ENCODE measurements around the gene ATF4.

The ATF4 gene

DNA sequence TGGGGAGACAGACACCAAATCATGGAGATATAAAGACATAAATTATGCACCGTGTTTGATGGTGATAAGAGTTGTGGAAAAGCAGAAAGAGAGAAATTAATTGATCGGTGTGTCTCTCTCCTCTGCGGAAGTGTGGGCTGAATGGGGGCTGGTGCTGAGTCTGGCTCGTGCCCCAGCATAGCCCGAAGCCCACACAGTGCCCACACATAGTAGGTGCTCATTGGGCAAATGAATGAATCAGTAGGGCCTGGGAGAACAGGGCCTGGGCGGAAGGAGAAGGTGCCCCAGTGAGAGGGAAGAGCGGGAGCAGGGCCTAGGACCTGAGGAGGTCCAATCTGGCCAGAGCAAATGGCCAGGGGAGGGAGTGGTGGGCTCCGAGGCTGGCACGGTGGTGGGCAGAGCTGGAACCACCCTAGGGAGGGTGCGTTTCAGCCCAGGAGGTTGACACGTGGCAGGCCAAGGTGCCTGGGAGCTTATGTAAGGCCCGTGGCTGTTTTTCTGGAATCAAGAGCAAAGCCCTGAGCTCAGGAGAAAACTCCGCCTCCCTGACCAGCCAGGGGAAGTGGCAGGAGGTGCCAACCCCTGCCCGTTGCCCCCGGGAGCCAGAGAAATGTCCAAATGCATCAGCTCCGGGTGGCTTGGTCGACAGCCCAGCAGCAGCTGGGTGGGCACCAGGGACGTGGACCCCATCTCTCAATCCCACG lies 48.1 kb downstream of the ATF4 start:
- Histone ChIP-seq H3K4me3 (replicated peaks; ENCODE audit: low read depth, low read length) (no peak overlapping the region), H3K27me3 (replicated peaks; ENCODE audit: control insufficient read depth, insufficient read depth, low read length) (no peaks in the 10 kb centered on the region; the same call in none of the 2 replicates), H3K36me3 (ENCODE audit: control insufficient read depth, insufficient read depth, low read length) (no peaks in the 10 kb centered on the region)
- no peak for DNase-seq (ENCODE audit: extremely low read depth, insufficient read length)
- TF ChIP-seq, protein P1, sequence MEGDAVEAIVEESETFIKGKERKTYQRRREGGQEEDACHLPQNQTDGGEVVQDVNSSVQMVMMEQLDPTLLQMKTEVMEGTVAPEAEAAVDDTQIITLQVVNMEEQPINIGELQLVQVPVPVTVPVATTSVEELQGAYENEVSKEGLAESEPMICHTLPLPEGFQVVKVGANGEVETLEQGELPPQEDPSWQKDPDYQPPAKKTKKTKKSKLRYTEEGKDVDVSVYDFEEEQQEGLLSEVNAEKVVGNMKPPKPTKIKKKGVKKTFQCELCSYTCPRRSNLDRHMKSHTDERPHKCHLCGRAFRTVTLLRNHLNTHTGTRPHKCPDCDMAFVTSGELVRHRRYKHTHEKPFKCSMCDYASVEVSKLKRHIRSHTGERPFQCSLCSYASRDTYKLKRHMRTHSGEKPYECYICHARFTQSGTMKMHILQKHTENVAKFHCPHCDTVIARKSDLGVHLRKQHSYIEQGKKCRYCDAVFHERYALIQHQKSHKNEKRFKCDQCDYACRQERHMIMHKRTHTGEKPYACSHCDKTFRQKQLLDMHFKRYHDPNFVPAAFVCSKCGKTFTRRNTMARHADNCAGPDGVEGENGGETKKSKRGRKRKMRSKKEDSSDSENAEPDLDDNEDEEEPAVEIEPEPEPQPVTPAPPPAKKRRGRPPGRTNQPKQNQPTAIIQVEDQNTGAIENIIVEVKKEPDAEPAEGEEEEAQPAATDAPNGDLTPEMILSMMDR (IDR thresholded peaks at IDR 0.05; ENCODE audit: insufficient read depth, low read length, poor library complexity, severe bottlenecking) = no peak

DNA sequence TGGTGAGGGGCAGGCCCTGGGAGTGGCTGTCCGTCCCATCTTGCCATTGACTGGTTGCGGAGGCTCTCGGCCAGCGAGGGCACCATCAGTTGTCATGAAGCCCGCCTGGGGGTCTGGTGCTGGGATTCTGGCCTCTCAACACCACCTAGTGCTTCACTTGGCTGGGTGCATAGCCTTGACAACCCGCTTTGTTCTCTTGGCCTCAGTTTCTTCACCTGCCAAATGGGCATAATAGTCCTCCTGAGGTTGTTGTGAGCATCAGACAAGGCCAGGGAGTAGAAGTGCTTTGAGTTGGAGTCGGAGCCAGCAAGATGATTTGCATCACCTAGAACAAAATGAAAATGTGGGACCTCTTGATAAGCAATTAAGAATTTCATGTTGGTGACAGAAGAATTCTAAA lies 48.7 kb downstream of the ATF4 start:
- H3K4me3 ChIP-seq (replicated peaks; ENCODE audit: low read depth, low read length) = no peak overlapping the region
- no peaks in the 10 kb centered on the region; the same call in none of the 2 replicates for H3K27me3 ChIP-seq (replicated peaks; ENCODE audit: control insufficient read depth, insufficient read depth, low read length)
- DNase-seq (ENCODE audit: extremely low read depth, insufficient read length) = no peak
- TF ChIP-seq, protein P1 (IDR thresholded peaks at IDR 0.05; ENCODE audit: insufficient read depth, low read length, poor library complexity, severe bottlenecking) = no peak
- H3K36me3 ChIP-seq (ENCODE audit: control insufficient read depth, insufficient read depth, low read length) = no peaks in the 10 kb centered on the region

DNA sequence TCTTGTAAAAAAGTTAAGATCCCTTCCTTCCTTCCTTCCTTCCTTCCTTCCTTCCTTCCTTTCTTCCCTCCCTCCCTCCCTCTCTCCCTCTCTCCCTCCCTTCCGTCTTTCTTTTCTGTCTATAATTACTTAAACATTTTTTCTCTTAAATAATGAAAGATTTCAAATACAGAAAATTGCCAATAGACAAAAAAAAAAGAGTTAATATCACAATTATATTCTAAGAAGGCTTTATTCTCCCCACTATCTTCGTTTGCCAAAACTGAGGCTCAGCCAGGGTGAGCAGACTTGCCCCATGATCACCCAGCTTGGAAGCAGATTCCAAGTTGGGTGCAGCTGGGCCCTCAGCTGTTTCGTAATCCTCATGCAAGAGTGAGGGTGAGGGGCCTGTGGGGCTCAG lies 49.9 kb downstream of the ATF4 start:
- TF ChIP-seq, protein P1 (IDR thresholded peaks at IDR 0.05; ENCODE audit: insufficient read depth, low read length, poor library complexity, severe bottlenecking) = no peak
- Histone ChIP-seq H3K27me3 (replicated peaks; ENCODE audit: control insufficient read depth, insufficient read depth, low read length) (peaks cover 1% of the 10 kb centered on the region), H3K36me3 (ENCODE audit: control insufficient read depth, insufficient read depth, low read length) (no peaks in the 10 kb centered on the region), H3K4me3 (replicated peaks; ENCODE audit: low read depth, low read length) (no peak overlapping the region)
- no peak for DNase-seq (ENCODE audit: extremely low read depth, insufficient read length)

DNA sequence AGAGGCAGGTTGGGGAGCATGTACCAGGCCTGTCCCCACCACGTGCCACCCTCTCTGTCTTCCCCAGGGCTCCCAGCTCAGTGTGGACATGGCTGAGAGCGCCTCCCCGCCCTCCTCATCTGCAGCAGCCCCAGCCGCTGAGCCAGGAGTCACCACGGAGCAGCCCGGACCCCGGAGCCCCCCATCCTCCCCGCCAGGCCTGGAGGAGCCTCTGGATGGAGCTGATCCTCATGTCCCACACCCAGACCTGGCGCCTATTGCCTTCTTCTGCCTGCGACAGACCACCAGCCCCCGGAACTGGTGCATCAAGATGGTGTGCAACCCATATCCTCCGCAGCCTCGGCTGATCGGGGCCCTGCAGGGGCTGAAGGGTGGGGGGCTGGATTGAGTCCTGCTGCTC lies 50.3 kb downstream of the ATF4 start, which contains the start of gene CACNA1I:
TSS of gene CACNA1I (plus strand) at position 89 of the 400 bp plus-strand sequence. CDS start at position 89, 0 bp downstream.
- Histone ChIP-seq H3K36me3 (ENCODE audit: control insufficient read depth, insufficient read depth, low read length) (no peaks in the 10 kb centered on the region), H3K4me3 (replicated peaks; ENCODE audit: low read depth, low read length) (no peak within 1 kb of the TSS), H3K27me3 (replicated peaks; ENCODE audit: control insufficient read depth, insufficient read depth, low read length) (peaks cover 1% of the 10 kb centered on the region)
- TF ChIP-seq, protein P1 (IDR thresholded peaks at IDR 0.05; ENCODE audit: insufficient read depth, low read length, poor library complexity, severe bottlenecking) = no peak
- DNase-seq (ENCODE audit: extremely low read depth, insufficient read length) = no peak

DNA sequence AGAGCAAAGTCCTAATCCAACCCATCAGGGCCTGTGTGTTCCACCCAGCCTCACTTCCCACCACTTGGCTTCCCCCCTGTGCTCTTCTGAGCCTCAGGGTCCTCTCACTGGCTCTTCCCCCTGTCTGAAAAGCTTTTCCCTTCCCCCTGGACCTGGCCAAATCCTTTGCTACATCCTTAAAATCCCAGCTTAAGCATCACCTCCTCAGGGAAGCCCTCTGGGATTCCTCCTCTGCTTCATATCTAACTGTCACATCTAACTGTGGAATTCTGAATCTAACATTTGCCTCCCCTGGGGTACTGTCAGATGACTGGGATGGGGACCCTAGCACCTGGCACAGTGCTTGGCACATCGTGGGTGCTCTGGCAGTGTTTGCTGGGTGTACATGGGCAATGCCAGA lies 51.2 kb downstream of the ATF4 start:
- Histone ChIP-seq H3K36me3 (ENCODE audit: control insufficient read depth, insufficient read depth, low read length) (no peaks in the 10 kb centered on the region), H3K4me3 (replicated peaks; ENCODE audit: low read depth, low read length) (no peak overlapping the region), H3K27me3 (replicated peaks; ENCODE audit: control insufficient read depth, insufficient read depth, low read length) (peaks cover 1% of the 10 kb centered on the region)
- TF ChIP-seq, protein P1 (IDR thresholded peaks at IDR 0.05; ENCODE audit: insufficient read depth, low read length, poor library complexity, severe bottlenecking) = no peak
- DNase-seq (ENCODE audit: extremely low read depth, insufficient read length) = no peak

All from GM06990 (cell line).